Stimulated activated CD8-positive, alpha-beta memory T cell treated with anti-CD3 and anti-CD28 coated beads, Interleukin-4, amount 100 ng/mL, for 1 hour (primary cell): ENCODE measurements around the gene ARID3A.

ENCODE experiments used
- DNase-seq, 2 donors: peaks; one replicate each; pipeline ENCODE4 v3.0.0-alpha.2; 2020; ENCODE audit warnings: low read depth in 2 of 2, low spot score in 1 of 2

ARID3A gene

GRCh38 chr19:929203-929890 is 3.5 kb downstream of the ARID3A start:
- no peak for DNase-seq

GRCh38 chr19:929891-930258 is 4.0 kb downstream of the ARID3A start:
- DNase-seq = no peak

- DNase-seq = no peak
Measured at GRCh38 chr19:931860-932647, 6.2 kb downstream of the ARID3A start.

- no peak for DNase-seq
Measured at GRCh38 chr19:932648-933552, 7.1 kb downstream of the ARID3A start.

GRCh38 chr19:933553-933882 is 7.7 kb downstream of the ARID3A start:
- DNase-seq = no peak

GRCh38 chr19:934197-934840 is 8.5 kb downstream of the ARID3A start:
- DNase-seq = no peak

- DNase-seq = no peak
Measured at GRCh38 chr19:934865-935479, 9.1 kb downstream of the ARID3A start.

GRCh38 chr19:936175-936546 is 10.3 kb downstream of the ARID3A start:
- no peak for DNase-seq

GRCh38 chr19:937259-937694 is 11.4 kb downstream of the ARID3A start:
- DNase-seq = no peak

GRCh38 chr19:938233-938923 is 12.5 kb downstream of the ARID3A start:
- DNase-seq = no peak

- no peak for DNase-seq
Measured at GRCh38 chr19:939439-939838, 13.6 kb downstream of the ARID3A start.

GRCh38 chr19:939922-940321 is 14.1 kb downstream of the ARID3A start:
- DNase-seq = no peak

GRCh38 chr19:940591-941291 is 14.9 kb downstream of the ARID3A start:
- DNase-seq = peak in 1 of 2 donors; percentile 49

- no peak for DNase-seq
Measured at GRCh38 chr19:941292-942132, 15.7 kb downstream of the ARID3A start.

- DNase-seq = no peak
Measured at GRCh38 chr19:942133-942645, 16.4 kb downstream of the ARID3A start.

GRCh38 chr19:943551-944170 is 17.8 kb downstream of the ARID3A start:
- no peak for DNase-seq

- no peak for DNase-seq
Measured at GRCh38 chr19:944171-944567, 18.3 kb downstream of the ARID3A start.

- no peak for DNase-seq
Measured at GRCh38 chr19:944663-945241, 18.9 kb downstream of the ARID3A start.
